Osteocyte (in vitro differentiated cells): ENCODE measurements around the gene METAP1. TPM values are rescaled to one million over a fixed set of nuclear protein-coding genes. Genes with fewer than 3 reads are reported as not detected.
A peak's percentile ranks its signal among the peaks of the same experiment; 100 is the strongest.
"Not testable (repeated sequence)": the region's sequence is repeated elsewhere in the genome, so short reads cannot be mapped to it uniquely, and the experiment has no call there.

Source experiments
- DNase-seq: peaks from one replicate; pipeline ENCODE4 v3.0.0; 2021; ENCODE audit warnings: mixed read lengths; ENCODE audit not compliant: unreplicated experiment; ENCODE audit errors: extremely low spot score
- H3K27ac Mint-ChIP-seq: one replicate; pipeline ENCODE4 v1.8.0; 2021; ENCODE audit warnings: mild to moderate bottlenecking, mixed read lengths; ENCODE audit not compliant: unreplicated experiment
- H3K27me3 Mint-ChIP-seq: one replicate; pipeline ENCODE4 v1.8.0; 2021; ENCODE audit warnings: mixed read lengths; ENCODE audit not compliant: unreplicated experiment
- H3K36me3 Mint-ChIP-seq: one replicate; pipeline ENCODE4 v1.8.0; 2021; ENCODE audit warnings: mixed read lengths; ENCODE audit not compliant: unreplicated experiment
- H3K4me1 Mint-ChIP-seq: one replicate; pipeline ENCODE4 v1.8.0; 2021; ENCODE audit warnings: mixed read lengths; ENCODE audit not compliant: unreplicated experiment
- H3K4me3 Mint-ChIP-seq: one replicate; pipeline ENCODE4 v1.8.0; 2021; ENCODE audit warnings: mild to moderate bottlenecking, moderate library complexity, mixed read lengths; ENCODE audit not compliant: unreplicated experiment
- H3K9me3 Mint-ChIP-seq: one replicate; pipeline ENCODE4 v1.8.0; 2021; ENCODE audit warnings: mixed read lengths; ENCODE audit not compliant: unreplicated experiment
- total RNA-seq: library from RNA; stranded (reverse); gene quantifications from 2 replicates; pipeline ENCODE4 v1.2.1, GENCODE V29; 2021
- TF ChIP-seq, protein P1 (sequence below): fragments of 200-600 bp; sonication (generic); IDR thresholded peaks from 2 replicates; pipeline ENCODE4 v1.5.0; 2021; ENCODE audit warnings: antibody characterized with exemption, mild to moderate bottlenecking, moderate library complexity

The METAP1 gene
- total RNA-seq, 1 donor from 2014 or later, result 28.7 TPM

- peaks cover 9% of the 10 kb centered on the region for H3K4me1 Mint-ChIP-seq
Observed at GRCh38 chr4:99054428-99054994, 59.0 kb downstream of the METAP1 start.

GRCh38 chr4:99058228-99058627 is 62.7 kb downstream of the METAP1 start:
- no peaks in the 10 kb centered on the region for H3K27me3 Mint-ChIP-seq
- peaks cover 4% of the 10 kb centered on the region for H3K9me3 Mint-ChIP-seq
- TF ChIP-seq, protein P1, sequence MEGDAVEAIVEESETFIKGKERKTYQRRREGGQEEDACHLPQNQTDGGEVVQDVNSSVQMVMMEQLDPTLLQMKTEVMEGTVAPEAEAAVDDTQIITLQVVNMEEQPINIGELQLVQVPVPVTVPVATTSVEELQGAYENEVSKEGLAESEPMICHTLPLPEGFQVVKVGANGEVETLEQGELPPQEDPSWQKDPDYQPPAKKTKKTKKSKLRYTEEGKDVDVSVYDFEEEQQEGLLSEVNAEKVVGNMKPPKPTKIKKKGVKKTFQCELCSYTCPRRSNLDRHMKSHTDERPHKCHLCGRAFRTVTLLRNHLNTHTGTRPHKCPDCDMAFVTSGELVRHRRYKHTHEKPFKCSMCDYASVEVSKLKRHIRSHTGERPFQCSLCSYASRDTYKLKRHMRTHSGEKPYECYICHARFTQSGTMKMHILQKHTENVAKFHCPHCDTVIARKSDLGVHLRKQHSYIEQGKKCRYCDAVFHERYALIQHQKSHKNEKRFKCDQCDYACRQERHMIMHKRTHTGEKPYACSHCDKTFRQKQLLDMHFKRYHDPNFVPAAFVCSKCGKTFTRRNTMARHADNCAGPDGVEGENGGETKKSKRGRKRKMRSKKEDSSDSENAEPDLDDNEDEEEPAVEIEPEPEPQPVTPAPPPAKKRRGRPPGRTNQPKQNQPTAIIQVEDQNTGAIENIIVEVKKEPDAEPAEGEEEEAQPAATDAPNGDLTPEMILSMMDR, result no peak
- H3K4me1 Mint-ChIP-seq, result peaks cover 24% of the 10 kb centered on the region
- H3K27ac Mint-ChIP-seq, result no peak overlapping the region
- DNase-seq, result no peak
- H3K36me3 Mint-ChIP-seq, result peaks cover 42% of the 10 kb centered on the region
- H3K4me3 Mint-ChIP-seq, result no peak overlapping the region

More at GRCh38 chr4:99054428-99054994, 59.0 kb downstream of the METAP1 start:
- Mint-ChIP-seq H3K27ac (no peak overlapping the region), H3K4me3 (no peak overlapping the region), H3K9me3 (no peaks in the 10 kb centered on the region), H3K36me3 (peaks cover 34% of the 10 kb centered on the region), H3K27me3 (no peaks in the 10 kb centered on the region)
- TF ChIP-seq, protein P1, result no peak
- DNase-seq, result no peak

- Mint-ChIP-seq H3K27ac (peak overlapping the region; percentile 78), H3K36me3 (peaks cover 45% of the 10 kb centered on the region), H3K4me3 (no peak overlapping the region), H3K4me1 (peaks cover 24% of the 10 kb centered on the region), H3K9me3 (peaks cover 4% of the 10 kb centered on the region), H3K27me3 (no peaks in the 10 kb centered on the region)
- no peak for DNase-seq
- TF ChIP-seq, protein P1, result no peak
Observed at GRCh38 chr4:99059550-99059949, 64.0 kb downstream of the METAP1 start.

DNA sequence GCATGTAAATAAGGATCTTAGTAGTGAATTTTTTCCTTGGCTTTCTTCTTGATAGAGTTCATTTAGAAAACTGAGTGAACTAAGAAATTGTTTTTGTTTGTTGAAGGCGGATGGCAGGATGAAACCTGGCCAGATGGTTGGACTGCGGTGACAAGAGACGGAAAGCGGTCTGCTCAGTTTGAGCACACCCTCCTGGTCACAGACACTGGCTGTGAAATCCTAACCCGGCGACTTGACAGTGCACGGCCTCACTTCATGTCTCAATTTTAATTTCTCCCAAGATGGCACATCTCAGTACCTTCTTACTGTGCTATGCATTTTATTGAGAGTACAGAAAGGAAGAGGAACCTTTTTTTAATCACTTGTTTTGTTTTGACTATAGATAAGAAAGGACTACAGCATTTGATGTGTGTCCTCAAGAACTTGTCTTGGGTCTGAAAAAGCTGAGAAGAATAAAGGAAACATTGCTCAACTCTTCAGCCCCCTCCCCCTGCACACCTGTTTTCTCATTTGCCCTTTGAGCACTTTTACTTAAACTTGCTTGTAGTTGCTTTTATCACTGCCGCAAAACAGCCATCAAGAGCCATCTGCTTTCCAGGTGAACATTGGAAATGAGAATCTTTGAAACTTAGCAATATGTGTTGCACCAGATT is 65.7 kb downstream of the METAP1 start:
- Mint-ChIP-seq H3K4me3 (no peak overlapping the region), H3K36me3 (peaks cover 50% of the 10 kb centered on the region), H3K27ac (peak overlapping the region; percentile 78), H3K4me1 (peaks cover 18% of the 10 kb centered on the region), H3K9me3 (peaks cover 4% of the 10 kb centered on the region), H3K27me3 (no peaks in the 10 kb centered on the region)
- TF ChIP-seq, protein P1, result no peak
- DNase-seq, result no peak

DNA sequence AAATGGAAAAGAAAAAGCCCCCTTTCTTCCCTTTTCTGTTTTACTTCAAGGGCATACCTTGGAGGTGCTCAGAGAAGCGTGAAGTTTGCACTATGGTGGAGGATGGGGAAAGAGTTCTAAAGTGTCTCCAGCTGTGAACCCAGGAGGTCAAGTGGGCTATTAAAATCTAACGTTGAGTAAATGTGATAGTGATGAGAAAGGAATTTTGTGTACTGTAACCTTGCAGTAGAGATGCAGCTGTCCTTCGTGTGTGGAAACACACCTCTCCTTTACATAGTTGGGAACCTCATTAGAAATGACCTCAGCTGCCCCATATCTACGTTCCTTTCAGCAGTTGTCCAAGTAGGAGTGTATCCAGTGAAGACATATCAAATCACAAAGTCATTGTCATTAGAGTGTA is 66.6 kb downstream of the METAP1 start:
- Mint-ChIP-seq H3K4me1 (peaks cover 17% of the 10 kb centered on the region), H3K36me3 (peaks cover 52% of the 10 kb centered on the region), H3K27ac (no peak overlapping the region), H3K27me3 (no peaks in the 10 kb centered on the region), H3K9me3 (peaks cover 4% of the 10 kb centered on the region), H3K4me3 (no peak overlapping the region)
- no peak for DNase-seq
- TF ChIP-seq, protein P1, result no peak

GRCh38 chr4:99065521-99065920 is 70.0 kb downstream of the METAP1 start:
- H3K36me3 Mint-ChIP-seq, result peaks cover 48% of the 10 kb centered on the region
- not testable (repeated sequence) for H3K4me3 Mint-ChIP-seq, H3K9me3 Mint-ChIP-seq, H3K27ac Mint-ChIP-seq, DNase-seq, H3K27me3 Mint-ChIP-seq
- peaks cover 13% of the 10 kb centered on the region for H3K4me1 Mint-ChIP-seq
